Mesothelial cell of epicardium (in vitro differentiated cells): ENCODE measurements around the gene RABEP1. TPM values are rescaled to one million over a fixed set of nuclear protein-coding genes. Genes with fewer than 3 reads are reported as not detected.
"Not testable (repeated sequence)": the region's sequence is repeated elsewhere in the genome, so short reads cannot be mapped to it uniquely, and the experiment has no call there.

Experiments
- DNase-seq, 2 experiments: peaks; one replicate each; pipeline ENCODE4 v3.0.0; 2021; ENCODE audit warnings: low spot score in 2 of 2; ENCODE audit not compliant: unreplicated experiment in 2 of 2
- H3K27ac Mint-ChIP-seq: 2 replicates; pipeline ENCODE4 v1.8.0; 2021; ENCODE audit warnings: mixed read lengths
- H3K27me3 Mint-ChIP-seq: 2 replicates; pipeline ENCODE4 v1.8.0; 2021; ENCODE audit warnings: low read depth, mixed read lengths
- H3K36me3 Mint-ChIP-seq: 2 replicates; pipeline ENCODE4 v1.8.0; 2021; ENCODE audit warnings: mixed read lengths
- H3K4me1 Mint-ChIP-seq: 2 replicates; pipeline ENCODE4 v1.8.0; 2021; ENCODE audit warnings: mixed read lengths
- H3K4me3 Mint-ChIP-seq: 2 replicates; pipeline ENCODE4 v1.8.0; 2021; ENCODE audit warnings: mild to moderate bottlenecking, moderate library complexity, mixed read lengths
- H3K9me3 Mint-ChIP-seq: 2 replicates; pipeline ENCODE4 v1.8.0; 2021; ENCODE audit warnings: mixed read lengths
- total RNA-seq: library from RNA; stranded (reverse); gene quantifications from 3 replicates; pipeline ENCODE4 v1.2.1, GENCODE V29; 2021
- TF ChIP-seq, protein P1 (sequence below): fragments of 200-600 bp; sonication (generic); IDR thresholded peaks from one replicate; pipeline ENCODE4 v1.5.0; 2021; ENCODE audit warnings: antibody characterized with exemption; ENCODE audit not compliant: unreplicated experiment

Gene RABEP1
- total RNA-seq, 1 donor from 2014 or later: 50.9 TPM

- H3K4me3 Mint-ChIP-seq: no peak overlapping the region
- peaks cover 3% of the 10 kb centered on the region for H3K27me3 Mint-ChIP-seq
- H3K4me1 Mint-ChIP-seq: no peaks in the 10 kb centered on the region
- TF ChIP-seq, protein P1, sequence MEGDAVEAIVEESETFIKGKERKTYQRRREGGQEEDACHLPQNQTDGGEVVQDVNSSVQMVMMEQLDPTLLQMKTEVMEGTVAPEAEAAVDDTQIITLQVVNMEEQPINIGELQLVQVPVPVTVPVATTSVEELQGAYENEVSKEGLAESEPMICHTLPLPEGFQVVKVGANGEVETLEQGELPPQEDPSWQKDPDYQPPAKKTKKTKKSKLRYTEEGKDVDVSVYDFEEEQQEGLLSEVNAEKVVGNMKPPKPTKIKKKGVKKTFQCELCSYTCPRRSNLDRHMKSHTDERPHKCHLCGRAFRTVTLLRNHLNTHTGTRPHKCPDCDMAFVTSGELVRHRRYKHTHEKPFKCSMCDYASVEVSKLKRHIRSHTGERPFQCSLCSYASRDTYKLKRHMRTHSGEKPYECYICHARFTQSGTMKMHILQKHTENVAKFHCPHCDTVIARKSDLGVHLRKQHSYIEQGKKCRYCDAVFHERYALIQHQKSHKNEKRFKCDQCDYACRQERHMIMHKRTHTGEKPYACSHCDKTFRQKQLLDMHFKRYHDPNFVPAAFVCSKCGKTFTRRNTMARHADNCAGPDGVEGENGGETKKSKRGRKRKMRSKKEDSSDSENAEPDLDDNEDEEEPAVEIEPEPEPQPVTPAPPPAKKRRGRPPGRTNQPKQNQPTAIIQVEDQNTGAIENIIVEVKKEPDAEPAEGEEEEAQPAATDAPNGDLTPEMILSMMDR: no peak
- peaks cover 8% of the 10 kb centered on the region for H3K36me3 Mint-ChIP-seq
- H3K27ac Mint-ChIP-seq: no peak overlapping the region
- H3K9me3 Mint-ChIP-seq: no peaks in the 10 kb centered on the region
- no peak for DNase-seq
Measured at GRCh38 chr17:5238333-5238732, 43.8 kb upstream of the RABEP1 start.

GRCh38 chr17:5239769-5240168 lies 42.3 kb upstream of the RABEP1 start:
- H3K27me3 Mint-ChIP-seq, H3K4me3 Mint-ChIP-seq, DNase-seq, H3K36me3 Mint-ChIP-seq, H3K27ac Mint-ChIP-seq, H3K9me3 Mint-ChIP-seq, H3K4me1 Mint-ChIP-seq: not testable (repeated sequence)

DNA sequence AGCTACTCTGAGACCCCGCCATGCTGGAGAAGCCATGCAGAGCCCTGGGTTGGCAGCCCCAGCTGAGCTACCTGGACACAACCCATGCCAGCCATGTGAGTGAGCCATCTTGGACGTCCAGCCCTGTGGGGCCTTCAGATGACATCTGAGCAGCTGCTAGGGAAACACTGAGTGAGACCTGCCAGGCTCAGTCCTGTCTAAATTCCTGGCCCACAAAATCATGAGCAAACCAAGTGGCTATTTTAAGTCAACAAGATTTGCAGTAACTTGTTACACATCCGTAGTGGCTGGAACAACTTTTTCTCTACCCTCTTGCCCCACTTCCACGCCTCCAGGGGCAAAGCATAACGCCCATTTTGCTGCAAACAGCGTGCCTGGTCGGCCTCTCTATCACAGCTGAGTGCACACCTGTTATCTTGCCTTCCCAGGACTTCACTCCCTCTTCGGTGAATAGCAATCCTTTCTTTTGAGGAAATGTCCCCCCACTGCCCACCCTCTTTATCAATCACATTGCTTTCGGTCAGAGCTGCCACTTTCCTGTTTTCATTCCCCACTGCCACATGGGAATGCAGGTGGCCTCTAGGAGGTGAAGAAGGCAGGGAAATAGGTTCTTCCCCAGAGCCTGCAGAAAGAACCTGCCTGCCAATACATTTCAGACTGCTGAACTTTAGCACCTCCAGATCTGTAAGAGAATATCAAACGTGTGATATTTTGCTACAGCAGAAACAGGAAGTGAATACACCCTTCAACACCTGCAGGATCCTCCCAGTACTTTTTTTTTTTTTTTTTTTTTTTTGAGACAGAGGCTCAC lies 40.0 kb upstream of the RABEP1 start:
- TF ChIP-seq, protein P1: no peak
- Mint-ChIP-seq H3K4me3 (no peak overlapping the region), H3K27me3 (peaks cover 3% of the 10 kb centered on the region), H3K4me1 (no peaks in the 10 kb centered on the region), H3K9me3 (no peaks in the 10 kb centered on the region), H3K36me3 (no peaks in the 10 kb centered on the region), H3K27ac (no peak overlapping the region)
- no peak for DNase-seq

GRCh38 chr17:5247621-5248020 lies 34.5 kb upstream of the RABEP1 start:
- Mint-ChIP-seq H3K27me3 (no peaks in the 10 kb centered on the region), H3K4me1 (no peaks in the 10 kb centered on the region), H3K9me3 (no peaks in the 10 kb centered on the region), H3K27ac (no peak overlapping the region), H3K36me3 (no peaks in the 10 kb centered on the region), H3K4me3 (no peak overlapping the region)
- DNase-seq: no peak
- TF ChIP-seq, protein P1: no peak

- Mint-ChIP-seq H3K9me3 (no peaks in the 10 kb centered on the region), H3K27ac (no peak overlapping the region), H3K27me3 (no peaks in the 10 kb centered on the region), H3K36me3 (no peaks in the 10 kb centered on the region), H3K4me3 (no peak overlapping the region), H3K4me1 (no peaks in the 10 kb centered on the region)
- DNase-seq: no peak
- TF ChIP-seq, protein P1: no peak
Measured at GRCh38 chr17:5248821-5249479, 33.1 kb upstream of the RABEP1 start.

GRCh38 chr17:5249615-5250014 lies 32.5 kb upstream of the RABEP1 start:
- H3K4me1 Mint-ChIP-seq: no peaks in the 10 kb centered on the region

More at GRCh38 chr17:5249615-5250014, 32.5 kb upstream of the RABEP1 start:
- DNase-seq: peak in 1 of 2 experiments; percentile 48
- Mint-ChIP-seq H3K36me3 (no peaks in the 10 kb centered on the region), H3K27ac (no peak overlapping the region), H3K27me3 (no peaks in the 10 kb centered on the region), H3K9me3 (no peaks in the 10 kb centered on the region), H3K4me3 (no peak overlapping the region)
- TF ChIP-seq, protein P1: peak; percentile 56
